Fibroblast of skin of left quadriceps (primary cell): Measurements from ENCODE around the gene TWF2.

ENCODE experiments used
- DNase-seq, 2 experiments: peaks; one replicate each; pipeline ENCODE4 v3.0.0-alpha.2; 2013; ENCODE audit warnings: low read depth in 2 of 2

Gene TWF2

GRCh38 chr3:52237657-52238172, 1.2 kb downstream of the TWF2 start:
- DNase-seq = peak; percentile 49 to 61

- DNase-seq = no peak
Observed at GRCh38 chr3:52237006-52237656, 1.8 kb downstream of the TWF2 start.

- no peak for DNase-seq
Observed at GRCh38 chr3:52236424-52236886, 2.5 kb downstream of the TWF2 start.

- DNase-seq = no peak
Observed at GRCh38 chr3:52234516-52235447, 4.2 kb downstream of the TWF2 start.

GRCh38 chr3:52233968-52234367, 5.0 kb downstream of the TWF2 start:
- DNase-seq = no peak

- DNase-seq = no peak
Observed at GRCh38 chr3:52233108-52233591, 5.8 kb downstream of the TWF2 start.

GRCh38 chr3:52232279-52233107, 6.5 kb downstream of the TWF2 start:
- DNase-seq = no peak

GRCh38 chr3:52231502-52232278, 7.3 kb downstream of the TWF2 start:
- no peak for DNase-seq

- no peak for DNase-seq
Observed at GRCh38 chr3:52230889-52231499, 8.0 kb downstream of the TWF2 start.

GRCh38 chr3:52230461-52230860, 8.5 kb downstream of the TWF2 start:
- DNase-seq = no peak

- DNase-seq = no peak
Observed at GRCh38 chr3:52229656-52230055, 9.3 kb downstream of the TWF2 start.

GRCh38 chr3:52228751-52229291, 10.1 kb downstream of the TWF2 start:
- no peak for DNase-seq

- DNase-seq = no peak
Observed at GRCh38 chr3:52228266-52228665, 10.7 kb downstream of the TWF2 start.

GRCh38 chr3:52227766-52228165, 11.2 kb downstream of the TWF2 start:
- no peak for DNase-seq

GRCh38 chr3:52227117-52227516, 11.8 kb downstream of the TWF2 start:
- no peak for DNase-seq

- no peak for DNase-seq
Observed at GRCh38 chr3:52226229-52226817, 12.6 kb downstream of the TWF2 start.

GRCh38 chr3:52225452-52226228, 13.3 kb downstream of the TWF2 start, which contains the start of gene TLR9:
Gene TLR9, minus strand, starts transcription at chr3:52225645. Its CDS starts 116 bp downstream, at chr3:52225529.
- DNase-seq = no peak

GRCh38 chr3:52223449-52224408, 15.2 kb downstream of the TWF2 start:
- no peak for DNase-seq
